ENCODE results near the gene TMOD1. TPM values are rescaled to one million over a fixed set of nuclear protein-coding genes. Genes with fewer than 3 reads are reported as not detected.
"Not testable (repeated sequence)": the region's sequence is repeated elsewhere in the genome, so short reads cannot be mapped to it uniquely, and the experiment has no call there.

The TMOD1 gene
- total RNA-seq, 1 donor from 2014 or later = 12.9 TPM

DNA sequence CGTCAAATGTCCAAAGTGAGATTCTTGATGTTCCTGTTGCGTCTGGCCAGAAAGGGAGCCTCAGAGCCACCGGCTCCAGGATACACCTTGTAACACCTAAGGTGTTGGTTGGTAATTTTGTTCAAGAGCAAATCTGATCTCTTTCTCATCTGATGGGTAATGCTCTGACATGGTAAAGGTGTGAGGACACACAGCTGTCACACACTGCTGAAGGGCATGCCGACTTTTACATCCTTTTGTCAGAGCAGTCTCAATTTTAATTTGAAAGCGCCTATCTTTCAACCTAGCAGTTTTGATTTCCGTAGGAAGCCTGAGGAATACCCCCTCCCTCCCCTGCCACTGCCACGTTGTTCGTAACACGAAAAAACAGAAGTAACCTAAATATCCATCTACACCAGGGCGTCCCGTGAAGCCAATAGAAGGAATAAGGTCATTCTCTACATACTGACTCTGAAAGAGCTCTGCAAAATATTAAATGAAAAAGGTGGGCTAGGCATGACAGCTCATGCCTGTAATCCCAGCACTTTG, 74.3 kb downstream of the TMOD1 start:
- TF ChIP-seq, protein P1, sequence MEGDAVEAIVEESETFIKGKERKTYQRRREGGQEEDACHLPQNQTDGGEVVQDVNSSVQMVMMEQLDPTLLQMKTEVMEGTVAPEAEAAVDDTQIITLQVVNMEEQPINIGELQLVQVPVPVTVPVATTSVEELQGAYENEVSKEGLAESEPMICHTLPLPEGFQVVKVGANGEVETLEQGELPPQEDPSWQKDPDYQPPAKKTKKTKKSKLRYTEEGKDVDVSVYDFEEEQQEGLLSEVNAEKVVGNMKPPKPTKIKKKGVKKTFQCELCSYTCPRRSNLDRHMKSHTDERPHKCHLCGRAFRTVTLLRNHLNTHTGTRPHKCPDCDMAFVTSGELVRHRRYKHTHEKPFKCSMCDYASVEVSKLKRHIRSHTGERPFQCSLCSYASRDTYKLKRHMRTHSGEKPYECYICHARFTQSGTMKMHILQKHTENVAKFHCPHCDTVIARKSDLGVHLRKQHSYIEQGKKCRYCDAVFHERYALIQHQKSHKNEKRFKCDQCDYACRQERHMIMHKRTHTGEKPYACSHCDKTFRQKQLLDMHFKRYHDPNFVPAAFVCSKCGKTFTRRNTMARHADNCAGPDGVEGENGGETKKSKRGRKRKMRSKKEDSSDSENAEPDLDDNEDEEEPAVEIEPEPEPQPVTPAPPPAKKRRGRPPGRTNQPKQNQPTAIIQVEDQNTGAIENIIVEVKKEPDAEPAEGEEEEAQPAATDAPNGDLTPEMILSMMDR (conservative IDR thresholded peaks at IDR 0.05) = no peak

DNA sequence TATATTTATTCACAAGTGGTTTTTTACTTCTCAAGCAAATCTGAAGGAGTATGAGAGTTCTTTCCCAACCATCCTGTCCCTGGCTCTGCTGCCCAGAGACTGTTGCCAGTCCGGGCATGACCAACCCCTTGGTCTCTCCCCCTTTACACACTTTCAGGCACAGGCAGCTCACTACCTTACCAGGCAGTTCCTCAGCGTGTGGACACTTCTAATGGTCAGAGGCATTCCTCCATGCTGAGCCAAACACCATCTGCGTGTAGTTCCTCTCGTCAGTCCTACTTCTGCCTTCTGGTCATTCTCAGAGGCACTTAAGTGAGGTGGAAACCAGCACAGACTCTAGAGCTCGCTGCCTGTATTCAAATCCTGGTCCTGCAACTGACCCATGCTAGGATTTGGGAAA, 75.6 kb downstream of the TMOD1 start:
- Mint-ChIP-seq H3K4me1 (ENCODE audit: unreplicated experiment) (no peaks in the 10 kb centered on the region), H3K4me3 (no peak overlapping the region), H3K27ac (no peak overlapping the region), H3K27me3 (peaks cover 6% of the 10 kb centered on the region), H3K9me3 (no peaks in the 10 kb centered on the region), H3K36me3 (no peaks in the 10 kb centered on the region)
- TF ChIP-seq, protein P1 (conservative IDR thresholded peaks at IDR 0.05) = no peak
- DNase-seq (ENCODE audit: extremely low spot score, unreplicated experiment) = no peak

More for the DNA sequence above, 74.3 kb downstream of the TMOD1 start:
- Mint-ChIP-seq H3K9me3 (no peaks in the 10 kb centered on the region), H3K4me3 (no peak overlapping the region), H3K27me3 (peaks cover 6% of the 10 kb centered on the region), H3K4me1 (ENCODE audit: unreplicated experiment) (no peaks in the 10 kb centered on the region), H3K36me3 (no peaks in the 10 kb centered on the region), H3K27ac (no peak overlapping the region)
- peak; percentile 18 for DNase-seq (ENCODE audit: extremely low spot score, unreplicated experiment)

DNA sequence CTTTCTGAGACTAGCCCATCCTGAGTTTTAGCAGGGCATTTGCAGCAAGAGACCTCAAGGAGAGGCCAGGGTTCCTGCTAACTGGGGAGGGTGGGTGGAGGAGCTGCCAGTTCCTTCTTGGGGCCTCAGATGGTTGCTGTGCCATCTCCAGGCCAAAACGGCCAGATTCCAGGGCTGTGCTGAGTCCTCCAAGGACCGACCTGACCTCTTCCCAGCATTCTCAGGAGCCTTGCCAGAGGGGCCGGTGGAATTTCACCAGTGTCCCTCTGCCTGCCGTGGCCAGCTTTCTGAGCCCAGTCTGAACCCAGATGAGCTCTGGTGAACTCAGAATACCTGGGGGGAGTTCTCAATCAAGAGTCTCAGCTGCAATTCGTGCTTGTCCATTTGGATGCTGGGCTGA, 77.4 kb downstream of the TMOD1 start:
- no peaks in the 10 kb centered on the region for H3K36me3 Mint-ChIP-seq
- no peak overlapping the region for H3K4me3 Mint-ChIP-seq
- no peak overlapping the region for H3K27ac Mint-ChIP-seq
- no peak for DNase-seq (ENCODE audit: extremely low spot score, unreplicated experiment)
- no peaks in the 10 kb centered on the region for H3K4me1 Mint-ChIP-seq (ENCODE audit: unreplicated experiment)
- TF ChIP-seq, protein P1 (conservative IDR thresholded peaks at IDR 0.05) = no peak
- peaks cover 6% of the 10 kb centered on the region for H3K27me3 Mint-ChIP-seq
- H3K9me3 Mint-ChIP-seq = no peaks in the 10 kb centered on the region

DNA sequence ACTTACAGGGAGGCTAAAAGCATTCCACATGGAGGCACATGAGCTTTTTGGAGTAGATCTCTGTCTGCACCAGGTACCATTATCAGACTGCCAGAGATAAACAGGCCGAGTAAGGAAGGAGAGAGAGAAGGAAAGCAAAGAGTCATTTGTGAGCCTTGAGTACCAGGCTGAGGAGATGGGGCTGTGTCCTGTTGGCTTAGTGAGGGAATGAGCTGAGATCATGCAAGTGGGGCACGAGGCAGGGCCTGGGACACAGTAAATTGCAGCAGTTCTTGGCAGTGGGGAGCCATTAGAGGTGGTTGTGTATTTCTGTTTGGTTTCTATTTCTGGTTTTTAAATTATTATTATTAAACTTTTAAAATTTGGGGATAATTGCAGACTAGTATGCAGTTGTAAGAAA, 78.4 kb downstream of the TMOD1 start:
- Mint-ChIP-seq H3K27me3 (peaks cover 6% of the 10 kb centered on the region), H3K9me3 (no peaks in the 10 kb centered on the region), H3K4me3 (no peak overlapping the region), H3K4me1 (ENCODE audit: unreplicated experiment) (no peaks in the 10 kb centered on the region), H3K27ac (no peak overlapping the region), H3K36me3 (no peaks in the 10 kb centered on the region)
- TF ChIP-seq, protein P1 (conservative IDR thresholded peaks at IDR 0.05) = no peak
- DNase-seq (ENCODE audit: extremely low spot score, unreplicated experiment) = no peak

DNA sequence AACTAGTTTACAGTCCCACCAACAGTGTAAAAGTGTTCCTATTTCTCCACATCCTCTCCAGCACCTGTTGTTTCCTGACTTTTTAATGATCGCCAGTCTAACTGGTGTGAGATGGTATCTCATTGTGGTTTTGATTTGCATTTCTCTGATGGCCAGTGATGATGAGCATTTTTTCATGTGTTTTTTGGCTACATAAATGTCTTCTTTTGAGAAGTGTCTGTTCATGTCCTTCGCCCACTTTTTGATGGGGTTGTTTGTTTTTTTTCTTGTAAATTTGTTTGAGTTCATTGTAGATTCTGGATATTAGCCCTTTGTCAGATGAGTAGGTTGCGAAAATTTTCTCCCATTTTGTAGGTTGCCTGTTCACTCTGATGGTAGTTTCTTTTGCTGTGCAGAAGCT, 80.1 kb downstream of the TMOD1 start:
- not testable (repeated sequence) for H3K4me3 Mint-ChIP-seq; H3K9me3 Mint-ChIP-seq; H3K27ac Mint-ChIP-seq; H3K36me3 Mint-ChIP-seq; H3K4me1 Mint-ChIP-seq (ENCODE audit: unreplicated experiment); DNase-seq (ENCODE audit: extremely low spot score, unreplicated experiment); H3K27me3 Mint-ChIP-seq

DNA sequence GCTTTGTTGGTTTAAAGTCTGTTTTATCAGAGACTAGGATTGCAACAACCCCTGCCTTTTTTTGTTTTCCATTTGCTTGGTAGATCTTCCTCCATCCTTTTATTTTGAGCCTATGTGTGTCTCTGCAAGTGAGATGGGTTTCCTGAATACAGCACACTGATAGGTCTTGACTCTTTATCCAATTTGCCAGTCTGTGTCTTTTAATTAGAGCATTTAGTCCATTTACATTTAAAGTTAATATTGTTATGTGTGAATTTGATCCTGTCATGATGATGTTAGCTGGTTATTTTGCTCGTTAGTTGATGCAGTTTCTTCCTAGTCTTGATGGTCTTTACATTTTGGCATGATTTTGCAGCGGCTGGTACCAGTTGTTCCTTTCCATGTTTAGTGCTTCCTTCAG, 83.3 kb downstream of the TMOD1 start:
- H3K27ac Mint-ChIP-seq; H3K36me3 Mint-ChIP-seq; H3K4me1 Mint-ChIP-seq (ENCODE audit: unreplicated experiment); H3K9me3 Mint-ChIP-seq; H3K4me3 Mint-ChIP-seq; DNase-seq (ENCODE audit: extremely low spot score, unreplicated experiment); H3K27me3 Mint-ChIP-seq: not testable (repeated sequence)

DNA sequence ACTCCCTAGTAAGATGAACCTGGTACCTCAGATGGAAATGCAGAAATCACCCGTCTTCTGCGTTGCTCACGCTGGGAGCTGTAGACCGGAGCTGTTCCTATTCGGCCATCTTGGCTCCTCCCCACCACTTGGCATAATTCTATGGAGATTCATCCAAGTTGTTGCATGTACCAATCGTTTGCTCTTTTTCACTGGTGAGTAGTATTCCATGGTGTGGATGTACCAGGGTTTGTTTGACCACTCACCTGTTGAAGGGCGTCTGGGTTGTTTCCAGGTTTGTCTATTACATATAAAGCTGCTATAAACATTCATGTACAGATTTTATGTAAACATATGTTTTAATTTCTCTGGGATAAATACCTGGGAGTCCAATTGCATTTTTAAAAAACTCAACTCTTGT, 85.4 kb downstream of the TMOD1 start:
- not testable (repeated sequence) for H3K4me1 Mint-ChIP-seq (ENCODE audit: unreplicated experiment); H3K27me3 Mint-ChIP-seq; H3K27ac Mint-ChIP-seq; H3K4me3 Mint-ChIP-seq; H3K36me3 Mint-ChIP-seq; DNase-seq (ENCODE audit: extremely low spot score, unreplicated experiment); H3K9me3 Mint-ChIP-seq

Measured in type B pancreatic cell (in vitro differentiated cells).